ENCODE measurements around the gene CRISPLD2. TPM values are rescaled to one million over a fixed set of nuclear protein-coding genes. Genes with fewer than 3 reads are reported as not detected.

CRISPLD2 gene
- total RNA-seq, 2 donors from 2014 or later: 27.5 to 129 TPM

- ATAC-seq (no peak), DNase-seq (no peak)
- H3K9me3 ChIP-seq: no peaks in the 10 kb centered on the region
- peaks cover 0 to 22% of the 10 kb centered on the region in 2 donors for H3K36me3 ChIP-seq (replicated peaks in 1 of 2; ENCODE audit: insufficient read depth in 1 of 2, low read depth in 2 of 2)
- intact Hi-C loops (cut with DNase I): no loop called here
- no peak overlapping the region for H3K27ac ChIP-seq
- H3K27me3 ChIP-seq: no peaks in the 10 kb centered on the region
- H3K4me3 ChIP-seq: no peak overlapping the region
- 88 to 94% methylated on average over 2 to 5 of the region's 5 CpGs for WGBS, 2 donors
- no peak for TF ChIP-seq CTCF (IDR thresholded peaks at IDR 0.05)
- no peak for TF ChIP-seq POLR2A (IDR thresholded peaks at IDR 0.05)
- no peaks in the 10 kb centered on the region for H3K4me1 ChIP-seq
Observed at GRCh38 chr16:84777435-84777834, 42.4 kb upstream of the CRISPLD2 start.

GRCh38 chr16:84778720-84779119 is 41.1 kb upstream of the CRISPLD2 start:
- Histone ChIP-seq H3K4me1 (no peaks in the 10 kb centered on the region), H3K36me3 (replicated peaks in 1 of 2; ENCODE audit: insufficient read depth in 1 of 2, low read depth in 2 of 2) (peaks cover 0 to 14% of the 10 kb centered on the region in 2 donors), H3K27me3 (no peaks in the 10 kb centered on the region), H3K9me3 (no peaks in the 10 kb centered on the region), H3K4me3 (no peak overlapping the region), H3K27ac (no peak overlapping the region)
- intact Hi-C loops (cut with DNase I): no loop called here
- DNase-seq (no peak), ATAC-seq (no peak)
- WGBS, 2 donors: 96% methylated on average over 17 to 18 of the region's 18 CpGs
- TF ChIP-seq POLR2A (IDR thresholded peaks at IDR 0.05) (no peak), CTCF (IDR thresholded peaks at IDR 0.05) (no peak)

GRCh38 chr16:84780063-84780462 is 39.7 kb upstream of the CRISPLD2 start:
- H3K27me3 ChIP-seq: no peaks in the 10 kb centered on the region
- ATAC-seq (no peak), DNase-seq (no peak)
- WGBS, 2 donors: 92 to 96% methylated on average over 11 of the region's 11 CpGs
- no peaks in the 10 kb centered on the region for H3K9me3 ChIP-seq
- no peak overlapping the region for H3K27ac ChIP-seq
- no peak overlapping the region for H3K4me3 ChIP-seq
- intact Hi-C loops (cut with DNase I): no loop called here
- peaks cover 0 to 13% of the 10 kb centered on the region in 2 donors for H3K36me3 ChIP-seq (replicated peaks in 1 of 2; ENCODE audit: insufficient read depth in 1 of 2, low read depth in 2 of 2)
- H3K4me1 ChIP-seq: no peaks in the 10 kb centered on the region
- no peak for TF ChIP-seq POLR2A (IDR thresholded peaks at IDR 0.05)
- TF ChIP-seq CTCF (IDR thresholded peaks at IDR 0.05): no peak

- Histone ChIP-seq H3K27ac (no peak overlapping the region), H3K4me1 (peaks cover 5% of the 10 kb centered on the region), H3K27me3 (no peaks in the 10 kb centered on the region), H3K9me3 (no peaks in the 10 kb centered on the region), H3K36me3 (replicated peaks in 1 of 2; ENCODE audit: insufficient read depth in 1 of 2, low read depth in 2 of 2) (peaks cover 0 to 8% of the 10 kb centered on the region in 2 donors), H3K4me3 (no peak overlapping the region)
- intact Hi-C loops (cut with DNase I): no loop called here
- DNase-seq (no peak), ATAC-seq (no peak)
- WGBS, 2 donors: 86 to 93% methylated on average over 12 of the region's 12 CpGs
- TF ChIP-seq POLR2A (IDR thresholded peaks at IDR 0.05): no peak
- TF ChIP-seq CTCF (IDR thresholded peaks at IDR 0.05): no peak
Observed at GRCh38 chr16:84780544-84781376, 39.0 kb upstream of the CRISPLD2 start.

GRCh38 chr16:84782846-84783245 is 36.9 kb upstream of the CRISPLD2 start:
- Histone ChIP-seq H3K4me3 (no peak overlapping the region), H3K4me1 (peaks cover 22% of the 10 kb centered on the region), H3K27me3 (no peaks in the 10 kb centered on the region), H3K27ac (no peak overlapping the region), H3K36me3 (replicated peaks in 1 of 2; ENCODE audit: insufficient read depth in 1 of 2, low read depth in 2 of 2) (peaks cover 0 to 4% of the 10 kb centered on the region in 2 donors), H3K9me3 (no peaks in the 10 kb centered on the region)
- 78 to 97% methylated on average over 2 of the region's 2 CpGs for WGBS, 2 donors
- intact Hi-C loops (cut with DNase I): no loop called here
- no peak for DNase-seq
- no peak for ATAC-seq
- TF ChIP-seq CTCF (IDR thresholded peaks at IDR 0.05): no peak
- no peak for TF ChIP-seq POLR2A (IDR thresholded peaks at IDR 0.05)

Data from body of pancreas (tissue), 4 donors.